GM19452 (cell line): ENCODE data around the gene AEN.
A peak's percentile ranks its signal among the peaks of the same experiment; 100 is the strongest.
"Not testable (repeated sequence)": the region's sequence is repeated elsewhere in the genome, so short reads cannot be mapped to it uniquely, and the experiment has no call there.

Experiments used
- ATAC-seq: cut with Tn5 transposase; IDR thresholded peaks from one replicate; pipeline ENCODE4 v1.9.1; 2021; ENCODE audit not compliant: unreplicated experiment

Gene AEN

GRCh38 chr15:88630798-88631463 lies 9.8 kb downstream of the AEN start:
- ATAC-seq = no peak

GRCh38 chr15:88631464-88632028 lies 10.4 kb downstream of the AEN start:
- no peak for ATAC-seq

GRCh38 chr15:88632797-88633196 lies 11.7 kb downstream of the AEN start:
- ATAC-seq = not testable (repeated sequence)

DNA sequence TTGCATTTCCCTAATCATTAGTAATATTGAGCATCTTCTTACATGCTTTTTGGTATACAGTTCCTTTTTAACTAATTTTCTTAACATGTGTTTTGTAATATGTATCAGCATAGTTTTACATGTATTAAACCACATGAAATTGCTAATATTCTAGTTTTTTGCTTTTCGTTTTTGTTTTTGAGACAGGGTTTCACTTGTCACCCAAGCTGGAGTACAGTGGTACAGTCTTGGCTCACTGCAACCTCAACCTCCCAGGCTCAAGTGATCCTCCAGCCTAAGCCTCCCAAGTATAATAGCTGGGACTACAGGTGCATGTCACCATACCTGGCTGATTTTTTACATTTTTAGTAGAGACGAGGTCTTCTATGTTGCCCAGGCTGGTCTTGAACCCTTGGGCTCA lies 13.3 kb downstream of the AEN start:
- ATAC-seq = no peak

GRCh38 chr15:88635318-88635717 lies 14.2 kb downstream of the AEN start:
- peak; percentile 27 for ATAC-seq

DNA sequence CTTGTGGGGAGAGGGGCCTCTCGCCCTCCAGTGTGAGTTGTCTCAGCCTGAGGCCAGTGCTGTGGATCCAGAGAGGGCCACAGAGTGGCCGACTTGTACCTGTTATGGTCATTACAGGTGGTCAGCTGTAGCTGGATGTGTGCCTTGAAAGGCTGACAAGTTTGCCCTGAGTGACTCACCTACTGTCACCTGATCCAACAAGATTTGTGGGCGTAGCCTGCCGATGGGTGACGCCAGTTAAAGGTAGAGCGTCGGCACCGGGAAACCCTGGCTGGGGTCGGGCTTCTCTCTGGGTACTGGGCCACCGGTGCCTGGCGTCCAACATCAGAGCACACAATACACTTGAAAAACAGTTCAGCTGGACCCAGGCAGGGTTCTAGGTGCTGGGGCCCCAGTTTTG lies 14.9 kb downstream of the AEN start:
- ATAC-seq = no peak

- no peak for ATAC-seq
Observed at GRCh38 chr15:88636654-88637053, 15.5 kb downstream of the AEN start.

DNA sequence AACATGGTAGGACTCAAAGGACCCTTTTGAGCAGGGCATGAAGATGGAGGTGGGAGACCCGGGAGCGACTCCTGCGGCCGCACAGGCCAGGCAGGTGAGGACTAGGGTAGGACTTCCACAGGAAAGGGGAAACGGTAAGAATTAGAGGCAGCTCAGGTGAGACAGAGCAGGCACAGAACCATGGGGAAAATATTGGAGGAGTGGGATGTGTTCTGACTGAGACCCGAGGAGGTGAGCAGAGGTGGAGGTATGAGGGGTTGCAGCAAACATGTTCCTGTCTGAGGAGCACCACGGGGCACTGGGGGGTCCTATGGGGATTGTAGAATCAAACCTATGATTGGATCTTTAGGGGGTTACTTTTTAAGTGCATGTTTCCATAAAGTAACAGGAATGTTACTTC lies 16.3 kb downstream of the AEN start:
- no peak for ATAC-seq

DNA sequence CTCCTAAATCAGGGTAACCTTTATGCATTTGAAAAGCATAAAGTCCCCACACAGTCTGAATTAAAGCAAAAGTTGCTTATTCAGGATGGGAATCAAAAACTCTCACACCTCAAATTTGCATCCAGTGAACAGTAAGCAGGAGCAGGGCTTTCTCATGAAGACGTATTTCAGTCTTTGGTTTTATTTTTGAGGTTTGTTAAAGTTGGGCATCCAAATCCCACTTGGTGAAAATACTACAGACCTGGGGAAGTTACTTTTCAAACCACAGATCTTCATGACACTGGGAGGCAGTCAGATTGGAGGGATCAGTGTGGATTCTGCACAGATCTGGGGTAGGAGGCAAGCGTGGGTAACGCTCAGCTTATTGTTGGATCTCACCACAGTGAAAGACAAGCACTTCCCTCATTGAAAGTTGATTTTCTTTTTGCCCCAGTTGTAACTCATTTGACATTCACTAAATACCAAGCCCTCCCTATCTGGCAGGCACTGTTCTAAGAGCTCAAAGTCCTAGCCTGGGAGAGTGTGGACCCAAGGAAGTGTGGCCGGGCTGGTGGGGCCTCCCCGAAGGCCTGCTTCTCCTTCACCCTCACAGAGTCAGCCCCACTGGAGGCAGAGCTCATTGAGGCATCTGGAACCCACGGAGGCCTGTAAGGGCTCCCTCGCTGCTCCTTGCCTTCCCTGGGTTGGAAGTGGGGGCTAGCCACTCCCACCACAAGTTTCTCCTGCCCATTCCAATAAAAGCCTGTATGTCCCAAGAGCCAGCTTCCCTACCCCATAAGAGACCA lies 16.9 kb downstream of the AEN start:
- ATAC-seq = no peak

DNA sequence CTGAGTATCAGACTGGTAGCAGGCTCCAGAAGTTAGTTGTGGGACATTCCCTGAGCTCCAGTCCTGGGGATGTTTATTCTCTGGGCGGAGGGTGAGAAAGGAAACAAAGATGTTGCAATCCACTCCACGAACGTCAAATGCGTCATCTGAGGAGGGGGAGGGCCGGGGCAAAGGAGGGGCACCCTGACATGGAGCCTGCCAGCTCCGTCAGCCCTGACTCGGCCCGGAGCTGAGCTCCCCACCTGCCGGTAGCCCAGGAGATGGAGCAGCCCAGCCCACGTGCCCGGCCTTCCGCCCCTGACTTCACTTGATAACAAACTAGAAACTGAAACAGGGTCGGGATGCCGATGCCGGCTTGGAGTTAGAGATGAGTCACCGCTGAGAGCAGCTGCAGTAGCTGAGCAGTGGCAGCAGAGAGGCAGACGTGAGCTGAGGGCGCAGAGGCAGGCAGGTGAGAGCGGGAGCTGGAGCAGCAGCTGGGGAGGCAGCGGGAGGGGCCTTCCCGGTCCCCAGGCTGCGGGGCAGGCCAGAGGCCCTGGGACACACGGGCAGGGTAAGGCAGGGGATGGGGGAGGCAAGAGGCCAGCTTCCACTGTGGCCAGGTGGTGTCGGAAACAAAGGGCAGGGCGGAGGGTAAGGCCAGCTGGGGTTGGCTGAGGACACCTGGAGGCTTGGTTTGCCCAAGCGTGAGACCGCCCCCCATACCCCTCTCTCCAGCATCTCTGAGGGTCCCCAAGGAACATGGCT lies 17.7 kb downstream of the AEN start, which contains the start of gene ISG20:
ISG20 (plus strand) TSS at position 391 of the 747 bp plus-strand sequence; CDS start at position 742, 351 bp downstream.
- ATAC-seq = peak; percentile 66

DNA sequence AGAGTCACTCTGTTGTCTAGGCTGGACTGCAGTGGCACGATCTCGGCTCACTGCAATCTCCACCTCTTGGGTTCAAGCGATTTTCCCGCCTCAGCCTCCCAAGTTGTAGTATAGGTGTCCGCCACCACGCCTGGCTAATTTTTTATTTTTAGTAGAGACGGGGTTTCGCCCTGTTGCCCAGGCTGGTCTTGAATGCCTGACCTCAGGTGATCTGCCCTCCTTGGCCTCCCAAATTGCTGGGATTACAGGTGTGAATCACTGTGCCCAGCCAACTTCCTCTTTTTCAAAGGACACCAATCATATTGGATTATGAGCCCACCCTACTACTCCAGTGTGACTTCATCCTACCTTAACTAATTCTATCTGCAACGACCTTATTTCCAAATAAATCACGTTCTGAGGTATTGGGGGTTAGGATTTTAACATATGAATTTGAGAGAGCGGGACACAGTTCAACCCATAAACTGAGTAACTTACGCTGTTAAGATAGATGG lies 20.9 kb downstream of the AEN start:
- no peak for ATAC-seq

DNA sequence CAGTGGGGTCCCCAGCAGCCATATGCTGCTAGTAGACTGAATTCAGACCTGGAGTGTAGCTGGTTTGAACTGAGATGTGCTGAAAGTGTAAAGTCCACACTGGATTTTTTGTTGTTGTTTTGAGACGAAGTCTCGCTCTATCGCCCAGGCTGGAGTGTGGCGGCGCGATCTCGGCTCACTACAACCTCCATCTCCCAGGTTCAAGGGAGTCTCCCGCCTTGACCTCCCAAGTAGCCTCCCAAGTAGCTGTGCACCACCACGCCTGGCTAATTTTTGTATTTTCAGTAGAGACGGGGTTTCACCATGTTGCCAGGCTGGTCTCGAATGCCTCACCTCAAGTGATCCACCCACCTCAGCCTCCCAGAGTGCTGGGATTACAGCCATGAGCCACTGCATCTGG lies 21.4 kb downstream of the AEN start:
- not testable (repeated sequence) for ATAC-seq

DNA sequence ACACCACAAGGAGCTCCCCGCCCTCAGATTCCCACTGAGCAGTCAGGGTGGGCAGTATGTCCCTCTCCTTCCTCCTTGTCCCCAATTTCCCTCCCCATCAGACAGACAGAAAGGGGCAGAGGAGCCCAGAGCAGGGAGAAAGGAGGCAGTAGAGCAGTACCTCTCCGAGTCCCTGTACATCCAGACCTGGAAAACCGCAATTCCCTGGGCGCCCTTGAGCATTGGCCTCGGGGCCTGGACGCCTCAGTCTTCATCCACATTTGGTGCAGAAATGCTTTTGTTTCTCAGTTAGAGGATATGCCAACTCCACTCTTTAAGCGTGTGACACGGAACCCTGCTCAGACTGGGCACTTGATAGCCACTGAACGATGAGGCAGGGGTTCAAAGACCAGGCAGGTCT lies 23.6 kb downstream of the AEN start:
- ATAC-seq = no peak

- ATAC-seq = no peak
Observed at GRCh38 chr15:88645171-88646087, 24.3 kb downstream of the AEN start.

DNA sequence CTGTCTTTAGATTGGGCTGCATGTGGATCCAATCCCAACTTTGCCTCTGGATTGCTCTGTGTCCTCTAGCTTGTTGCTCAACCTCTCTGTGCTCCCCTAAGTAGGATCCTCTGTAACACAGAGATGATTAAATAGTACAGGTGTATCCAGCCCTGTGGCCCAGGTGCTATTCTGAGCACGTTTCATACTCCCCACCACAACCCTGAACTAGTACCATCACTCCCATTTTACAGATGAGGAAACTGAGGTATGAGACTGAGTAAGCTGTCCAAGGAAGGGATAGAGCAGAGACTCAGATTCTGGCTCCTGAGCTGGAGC lies 24.9 kb downstream of the AEN start:
- no peak for ATAC-seq

- no peak for ATAC-seq
Observed at GRCh38 chr15:88646951-88647350, 25.8 kb downstream of the AEN start.

DNA sequence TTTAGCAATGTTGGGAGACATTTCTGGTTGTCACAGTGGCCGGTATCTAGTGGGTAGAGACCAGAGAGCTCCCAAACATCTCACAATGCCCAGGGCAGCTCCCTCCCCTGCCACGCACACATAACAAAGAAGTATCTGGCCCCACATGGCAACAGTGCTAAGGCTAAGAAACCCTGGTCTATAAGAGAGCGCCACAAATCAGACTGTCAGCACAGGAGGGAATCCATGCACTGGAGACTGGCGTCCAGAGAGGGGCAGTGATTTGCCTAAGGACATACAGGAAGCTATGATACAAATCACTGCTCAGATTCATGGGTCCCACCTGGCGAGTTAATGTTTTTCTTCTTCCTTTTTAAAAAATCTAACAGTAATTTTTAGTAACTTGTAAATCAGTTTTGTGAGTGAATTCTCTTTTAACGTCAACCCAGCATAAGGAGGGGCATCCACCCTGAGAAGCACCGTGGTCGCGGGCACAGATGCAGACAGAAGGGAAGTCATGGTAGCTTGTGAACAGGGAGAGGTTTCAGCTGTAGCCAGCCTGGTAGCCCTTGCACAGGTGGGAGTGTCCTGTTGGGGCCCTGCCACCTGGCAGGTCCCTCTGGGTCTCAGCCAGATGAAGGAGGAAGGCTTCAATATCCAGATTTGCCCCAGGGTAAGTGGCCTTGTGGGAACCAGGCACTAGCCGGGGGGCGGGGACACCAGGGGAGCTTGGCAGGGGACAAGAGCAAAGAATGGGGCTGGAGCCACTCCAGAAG lies 26.4 kb downstream of the AEN start:
- ATAC-seq = no peak

GRCh38 chr15:88648357-88649214 lies 27.4 kb downstream of the AEN start:
- no peak for ATAC-seq

DNA sequence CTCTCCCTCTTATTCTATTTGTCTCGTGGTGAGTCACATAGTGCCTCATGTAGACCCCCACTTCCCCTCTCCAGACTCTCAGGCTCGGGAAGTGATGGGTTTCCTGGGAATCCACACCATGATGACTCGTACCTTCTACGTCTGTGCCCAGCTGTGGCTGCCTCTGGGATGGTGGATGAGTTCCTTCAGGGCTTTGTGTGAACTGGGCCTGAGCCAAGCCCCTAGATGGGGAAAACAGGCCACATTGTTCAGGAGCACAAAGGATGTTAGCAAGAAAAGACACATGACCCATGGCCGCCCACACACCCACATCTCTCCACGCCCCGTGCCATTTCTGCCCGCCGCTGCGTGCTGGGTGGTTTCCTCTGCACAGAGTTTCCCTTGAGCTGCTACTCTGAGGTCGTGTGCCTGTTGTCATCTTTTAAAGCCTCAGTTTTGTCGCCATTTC lies 28.2 kb downstream of the AEN start:
- peak; percentile 59 for ATAC-seq
